Measurements from ENCODE around the gene KAT2B. TPM values are rescaled to one million over a fixed set of nuclear protein-coding genes. Genes with fewer than 3 reads are reported as not detected.

Gene KAT2B
- total and polyA plus RNA-seq, 2 of the 13 experiments (the other 11 are each of a cell fraction or from before 2014, with no cell fraction given), result 0.97 to 1.7 TPM

GRCh38 chr3:20078194-20078714 lies 38.0 kb downstream of the KAT2B start:
- Histone ChIP-seq H3K4me3 (replicated peaks in 1 of 3; ENCODE audit: insufficient read depth in 1 of 3, low read depth in 2 of 3, low read length in 3 of 3) (no peak overlapping the region), H3K9me3 (ENCODE audit: low read length) (no peaks in the 10 kb centered on the region), H2AFZ (ENCODE audit: low read length) (no peak overlapping the region), H3K9ac (ENCODE audit: insufficient read depth, low read depth, low read length) (no peak overlapping the region), H3K4me1 (ENCODE audit: insufficient read depth, low read length) (peaks cover 15% of the 10 kb centered on the region), H3K36me3 (replicated peaks in 1 of 2; ENCODE audit: control insufficient read depth in 1 of 2, insufficient read depth in 2 of 2, low read length in 2 of 2) (no peaks in the 10 kb centered on the region), H3K4me2 (ENCODE audit: low read depth, low read length) (no peak overlapping the region), H4K20me1 (ENCODE audit: insufficient read depth, low read length) (no peaks in the 10 kb centered on the region), H3K79me2 (ENCODE audit: insufficient read depth, low read length) (no peaks in the 10 kb centered on the region), H3K27ac (ENCODE audit: extremely low read length, insufficient read depth, low read length) (no peak overlapping the region), H3K27me3 (ENCODE audit: control insufficient read depth in 1 of 2, insufficient read depth in 2 of 2, low read length in 2 of 2) (no peaks in the 10 kb centered on the region; a peak in 1 of 5 replicates)
- POLR2A ChIA-PET, result no interaction called here
- CTCF ChIA-PET (ENCODE audit: low intra/inter-chr PET ratio, low total read pairs), result no interaction called here
- in situ Hi-C loops (cut with HindIII; ENCODE audit: extremely low pct_ligation_motif_present, low pct_unique_long_range_greater_than_20kb), result no loop called here
- no TSS peak for BruUV-seq (replicated peaks)
- DNase-seq (ENCODE audit: low spot score) (no peak), FAIRE-seq (no peak), ATAC-seq (no peak)
- intact Hi-C loops (cut with micrococcal nuclease; ENCODE audit: unreplicated experiment), result no loop called here
- WGBS (ENCODE audit: low lambda C conversion rate), result 97% methylated on average over 9 of the region's 9 CpGs
- TF ChIP-seq, protein P1, sequence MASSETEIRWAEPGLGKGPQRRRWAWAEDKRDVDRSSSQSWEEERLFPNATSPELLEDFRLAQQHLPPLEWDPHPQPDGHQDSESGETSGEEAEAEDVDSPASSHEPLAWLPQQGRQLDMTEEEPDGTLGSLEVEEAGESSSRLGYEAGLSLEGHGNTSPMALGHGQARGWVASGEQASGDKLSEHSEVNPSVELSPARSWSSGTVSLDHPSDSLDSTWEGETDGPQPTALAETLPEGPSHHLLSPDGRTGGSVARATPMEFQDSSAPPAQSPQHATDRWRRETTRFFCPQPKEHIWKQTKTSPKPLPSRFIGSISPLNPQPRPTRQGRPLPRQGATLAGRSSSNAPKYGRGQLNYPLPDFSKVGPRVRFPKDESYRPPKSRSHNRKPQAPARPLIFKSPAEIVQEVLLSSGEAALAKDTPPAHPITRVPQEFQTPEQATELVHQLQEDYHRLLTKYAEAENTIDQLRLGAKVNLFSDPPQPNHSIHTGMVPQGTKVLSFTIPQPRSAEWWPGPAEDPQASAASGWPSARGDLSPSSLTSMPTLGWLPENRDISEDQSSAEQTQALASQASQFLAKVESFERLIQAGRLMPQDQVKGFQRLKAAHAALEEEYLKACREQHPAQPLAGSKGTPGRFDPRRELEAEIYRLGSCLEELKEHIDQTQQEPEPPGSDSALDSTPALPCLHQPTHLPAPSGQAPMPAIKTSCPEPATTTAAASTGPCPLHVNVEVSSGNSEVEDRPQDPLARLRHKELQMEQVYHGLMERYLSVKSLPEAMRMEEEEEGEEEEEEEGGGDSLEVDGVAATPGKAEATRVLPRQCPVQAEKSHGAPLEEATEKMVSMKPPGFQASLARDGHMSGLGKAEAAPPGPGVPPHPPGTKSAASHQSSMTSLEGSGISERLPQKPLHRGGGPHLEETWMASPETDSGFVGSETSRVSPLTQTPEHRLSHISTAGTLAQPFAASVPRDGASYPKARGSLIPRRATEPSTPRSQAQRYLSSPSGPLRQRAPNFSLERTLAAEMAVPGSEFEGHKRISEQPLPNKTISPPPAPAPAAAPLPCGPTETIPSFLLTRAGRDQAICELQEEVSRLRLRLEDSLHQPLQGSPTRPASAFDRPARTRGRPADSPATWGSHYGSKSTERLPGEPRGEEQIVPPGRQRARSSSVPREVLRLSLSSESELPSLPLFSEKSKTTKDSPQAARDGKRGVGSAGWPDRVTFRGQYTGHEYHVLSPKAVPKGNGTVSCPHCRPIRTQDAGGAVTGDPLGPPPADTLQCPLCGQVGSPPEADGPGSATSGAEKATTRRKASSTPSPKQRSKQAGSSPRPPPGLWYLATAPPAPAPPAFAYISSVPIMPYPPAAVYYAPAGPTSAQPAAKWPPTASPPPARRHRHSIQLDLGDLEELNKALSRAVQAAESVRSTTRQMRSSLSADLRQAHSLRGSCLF (CRISPR knock-in tag; IDR thresholded peaks at IDR 0.05; ENCODE audit: borderline replicate concordance), result no peak
- TF ChIP-seq ZSCAN21 (CRISPR knock-in tag; IDR thresholded peaks at IDR 0.05; ENCODE audit: borderline replicate concordance), result no peak

- Histone ChIP-seq H3K9ac (ENCODE audit: insufficient read depth, low read depth, low read length) (no peak overlapping the region), H3K79me2 (ENCODE audit: insufficient read depth, low read length) (no peaks in the 10 kb centered on the region), H3K27me3 (ENCODE audit: control insufficient read depth in 1 of 2, insufficient read depth in 2 of 2, low read length in 2 of 2) (no peaks in the 10 kb centered on the region), H2AFZ (ENCODE audit: low read length) (no peak overlapping the region), H3K4me1 (ENCODE audit: insufficient read depth, low read length) (peaks cover 13% of the 10 kb centered on the region), H3K36me3 (replicated peaks in 1 of 2; ENCODE audit: control insufficient read depth in 1 of 2, insufficient read depth in 2 of 2, low read length in 2 of 2) (no peaks in the 10 kb centered on the region), H4K20me1 (ENCODE audit: insufficient read depth, low read length) (no peaks in the 10 kb centered on the region), H3K4me2 (ENCODE audit: low read depth, low read length) (no peak overlapping the region), H3K27ac (ENCODE audit: extremely low read length, insufficient read depth, low read length) (no peak overlapping the region), H3K9me3 (ENCODE audit: low read length) (no peaks in the 10 kb centered on the region), H3K4me3 (replicated peaks in 1 of 3; ENCODE audit: insufficient read depth in 1 of 3, low read depth in 2 of 3, low read length in 3 of 3) (no peak overlapping the region)
- CTCF ChIA-PET (ENCODE audit: low intra/inter-chr PET ratio, low total read pairs), result no interaction called here
- in situ Hi-C loops (cut with HindIII; ENCODE audit: extremely low pct_ligation_motif_present, low pct_unique_long_range_greater_than_20kb), result no loop called here
- no peak for ATAC-seq
- no peak for FAIRE-seq
- no TSS peak for BruUV-seq (replicated peaks)
- WGBS (ENCODE audit: low lambda C conversion rate), result 80% methylated on average over 5 of the region's 5 CpGs
- intact Hi-C loops (cut with micrococcal nuclease; ENCODE audit: unreplicated experiment), result no loop called here
- POLR2A ChIA-PET, result no interaction called here
- TF ChIP-seq PATZ1 (CRISPR knock-in tag; IDR thresholded peaks at IDR 0.05), result no peak
- no peak for TF ChIP-seq ZBTB7B (CRISPR knock-in tag; IDR thresholded peaks at IDR 0.05)
- DNase-seq (ENCODE audit: low spot score), result no peak
Observed at GRCh38 chr3:20079621-20080020, 39.4 kb downstream of the KAT2B start.
